GM18508 (cell line): ENCODE results near the gene LONRF2.
"Not testable (repeated sequence)": the region's sequence is repeated elsewhere in the genome, so short reads cannot be mapped to it uniquely, and the experiment has no call there.

Source experiments
- ATAC-seq: cut with Tn5 transposase; IDR thresholded peaks from one replicate; pipeline ENCODE4 v1.9.1; 2021; ENCODE audit warnings: moderate number of reproducible peaks; ENCODE audit not compliant: insufficient read depth, unreplicated experiment

The LONRF2 gene

GRCh38 chr2:100257939-100258338 is 64.4 kb downstream of the LONRF2 start:
- ATAC-seq = no peak

GRCh38 chr2:100256849-100257248 is 65.5 kb downstream of the LONRF2 start:
- no peak for ATAC-seq

GRCh38 chr2:100256416-100256815 is 65.9 kb downstream of the LONRF2 start:
- no peak for ATAC-seq

GRCh38 chr2:100254646-100255210 is 67.6 kb downstream of the LONRF2 start:
- ATAC-seq = no peak

- ATAC-seq = no peak
These were observed 68.5 kb downstream of the LONRF2 start for GRCh38 chr2:100253786-100254185.

- ATAC-seq = no peak
These were observed 69.2 kb downstream of the LONRF2 start for GRCh38 chr2:100252811-100253698.

- ATAC-seq = no peak
These were observed 71.7 kb downstream of the LONRF2 start for GRCh38 chr2:100250645-100251044.

- ATAC-seq = no peak
These were observed 73.3 kb downstream of the LONRF2 start for GRCh38 chr2:100248971-100249370.

- not testable (repeated sequence) for ATAC-seq
These were observed 73.7 kb downstream of the LONRF2 start for GRCh38 chr2:100248556-100248955.

- ATAC-seq = peak; percentile 8
These were observed 74.3 kb downstream of the LONRF2 start for GRCh38 chr2:100248044-100248330.

GRCh38 chr2:100247256-100248043 is 74.9 kb downstream of the LONRF2 start:
- peak; percentile 75 for ATAC-seq

- no peak for ATAC-seq
These were observed 75.8 kb downstream of the LONRF2 start for GRCh38 chr2:100246163-100247145.

- no peak for ATAC-seq
These were observed 76.6 kb downstream of the LONRF2 start for GRCh38 chr2:100245681-100246080.

- ATAC-seq = no peak
These were observed 77.3 kb downstream of the LONRF2 start for GRCh38 chr2:100244881-100245605.

GRCh38 chr2:100243631-100244030 is 78.7 kb downstream of the LONRF2 start:
- ATAC-seq = no peak

GRCh38 chr2:100242891-100243619 is 79.2 kb downstream of the LONRF2 start:
- peak; percentile 42 for ATAC-seq

- no peak for ATAC-seq
These were observed 79.8 kb downstream of the LONRF2 start for GRCh38 chr2:100242476-100242875.

- ATAC-seq = no peak
These were observed 81.1 kb downstream of the LONRF2 start for GRCh38 chr2:100241236-100241635.

- no peak for ATAC-seq
These were observed 81.9 kb downstream of the LONRF2 start for GRCh38 chr2:100240386-100240785.
